Erythroblast (primary cell): ENCODE data around the gene IFIT2.

ENCODE experiments used
- DNase-seq, 2 experiments: peaks; one replicate each; lab custom pipeline; 2025; lab: John Stamatoyannopoulos, UW
- GATA1 ChIP-seq: IDR thresholded peaks from 2 replicates; pipeline ENCODE4 v1.6.1; 2011; ENCODE audit warnings: low read depth, mild to moderate bottlenecking, control low read depth, low read length, moderate library complexity
- POLR2A ChIP-seq: IDR thresholded peaks from 2 replicates; pipeline ENCODE4 v1.6.1; 2011; ENCODE audit warnings: mild to moderate bottlenecking, low read length

Gene IFIT2

GRCh38 chr10:89347701-89348457 is 46.0 kb downstream of the IFIT2 start:
- no peak for DNase-seq
- TF ChIP-seq POLR2A = no peak
- no peak for TF ChIP-seq GATA1

GRCh38 chr10:89348481-89348880 is 46.6 kb downstream of the IFIT2 start:
- DNase-seq = no peak
- TF ChIP-seq GATA1 (no peak), POLR2A (no peak)

GRCh38 chr10:89348975-89349374 is 47.1 kb downstream of the IFIT2 start:
- TF ChIP-seq GATA1 = no peak
- TF ChIP-seq POLR2A = no peak
- DNase-seq = no peak

- DNase-seq = peak in 1 of 2 experiments; percentile 15
Measured at GRCh38 chr10:89350631-89351315, 48.9 kb downstream of the IFIT2 start.

GRCh38 chr10:89351412-89351779 is 49.5 kb downstream of the IFIT2 start:
- TF ChIP-seq GATA1 (no peak), POLR2A (no peak)
- DNase-seq = no peak

- no peak for TF ChIP-seq POLR2A
- TF ChIP-seq GATA1 = no peak
- DNase-seq = no peak
Measured at GRCh38 chr10:89351780-89352597, 50.1 kb downstream of the IFIT2 start.

- peak; percentile 45 to 73 for DNase-seq
- TF ChIP-seq POLR2A (no peak), GATA1 (no peak)
Measured at GRCh38 chr10:89352802-89353201, 51.0 kb downstream of the IFIT2 start.

GRCh38 chr10:89355394-89355931 is 53.6 kb downstream of the IFIT2 start:
- DNase-seq = no peak
- TF ChIP-seq POLR2A = no peak
- TF ChIP-seq GATA1 = no peak

- no peak for TF ChIP-seq GATA1
- TF ChIP-seq POLR2A = no peak
Measured at GRCh38 chr10:89357096-89357495, 55.2 kb downstream of the IFIT2 start.

GRCh38 chr10:89357975-89358374 is 56.1 kb downstream of the IFIT2 start:
- TF ChIP-seq GATA1 = no peak
- no peak for TF ChIP-seq POLR2A
- DNase-seq = no peak

More at GRCh38 chr10:89357096-89357495, 55.2 kb downstream of the IFIT2 start:
- DNase-seq = no peak
